HUES64 (cell line): ENCODE measurements around the gene PMEPA1. TPM values are rescaled to one million over a fixed set of nuclear protein-coding genes. Genes with fewer than 3 reads are reported as not detected.

Experiments
- H3K27ac ChIP-seq: 2 replicates; pipeline ENCODE4 v1.7.0; 2013; ENCODE audit warnings: low read depth, low read length, inconsistent platforms
- H3K27me3 ChIP-seq: 2 replicates; pipeline ENCODE4 v1.6.1; 2013; ENCODE audit warnings: mild to moderate bottlenecking, low read length; ENCODE audit not compliant: insufficient read depth
- H3K36me3 ChIP-seq: 2 replicates; pipeline ENCODE4 v1.6.1; 2013; ENCODE audit warnings: mild to moderate bottlenecking, low read length; ENCODE audit not compliant: insufficient read depth
- H3K4me1 ChIP-seq: 2 replicates; pipeline ENCODE4 v1.6.1; 2013; ENCODE audit warnings: mild to moderate bottlenecking, low read length, moderate library complexity; ENCODE audit not compliant: insufficient read depth
- H3K4me3 ChIP-seq: 2 replicates; pipeline ENCODE4 v1.5.1; 2013; ENCODE audit warnings: mild to moderate bottlenecking, low read length, moderate library complexity
- H3K9ac ChIP-seq: 2 replicates; pipeline ENCODE4 v1.6.1; 2013; ENCODE audit warnings: mild to moderate bottlenecking, low read depth, low read length
- H3K9me3 ChIP-seq: 2 replicates; pipeline ENCODE4 v1.6.1; 2013; ENCODE audit warnings: low read depth, low read length; ENCODE audit not compliant: insufficient read depth
- WGBS: fragments of 150-250, 120-280 bp; methylation state at CpG from one replicate; pipeline ENCODE4 v1.1.7; 2013; ENCODE audit warnings: missing lambda C conversion rate; 5-methylcytosine and 5-hydroxymethylcytosine counted together
- polyA plus RNA-seq, 2 experiments: library from polyadenylated mRNA; stranded (reverse); fragments of 50-300 nt; gene quantifications; one replicate each; pipeline ENCODE4 v1.2.3, GENCODE V29; 2013

Gene PMEPA1, protein sequence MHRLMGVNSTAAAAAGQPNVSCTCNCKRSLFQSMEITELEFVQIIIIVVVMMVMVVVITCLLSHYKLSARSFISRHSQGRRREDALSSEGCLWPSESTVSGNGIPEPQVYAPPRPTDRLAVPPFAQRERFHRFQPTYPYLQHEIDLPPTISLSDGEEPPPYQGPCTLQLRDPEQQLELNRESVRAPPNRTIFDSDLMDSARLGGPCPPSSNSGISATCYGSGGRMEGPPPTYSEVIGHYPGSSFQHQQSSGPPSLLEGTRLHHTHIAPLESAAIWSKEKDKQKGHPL
- 14.8 TPM for polyA plus RNA-seq (2013, experiment 1 of 2)
- polyA plus RNA-seq (2013, experiment 2 of 2): 16.9 TPM

DNA sequence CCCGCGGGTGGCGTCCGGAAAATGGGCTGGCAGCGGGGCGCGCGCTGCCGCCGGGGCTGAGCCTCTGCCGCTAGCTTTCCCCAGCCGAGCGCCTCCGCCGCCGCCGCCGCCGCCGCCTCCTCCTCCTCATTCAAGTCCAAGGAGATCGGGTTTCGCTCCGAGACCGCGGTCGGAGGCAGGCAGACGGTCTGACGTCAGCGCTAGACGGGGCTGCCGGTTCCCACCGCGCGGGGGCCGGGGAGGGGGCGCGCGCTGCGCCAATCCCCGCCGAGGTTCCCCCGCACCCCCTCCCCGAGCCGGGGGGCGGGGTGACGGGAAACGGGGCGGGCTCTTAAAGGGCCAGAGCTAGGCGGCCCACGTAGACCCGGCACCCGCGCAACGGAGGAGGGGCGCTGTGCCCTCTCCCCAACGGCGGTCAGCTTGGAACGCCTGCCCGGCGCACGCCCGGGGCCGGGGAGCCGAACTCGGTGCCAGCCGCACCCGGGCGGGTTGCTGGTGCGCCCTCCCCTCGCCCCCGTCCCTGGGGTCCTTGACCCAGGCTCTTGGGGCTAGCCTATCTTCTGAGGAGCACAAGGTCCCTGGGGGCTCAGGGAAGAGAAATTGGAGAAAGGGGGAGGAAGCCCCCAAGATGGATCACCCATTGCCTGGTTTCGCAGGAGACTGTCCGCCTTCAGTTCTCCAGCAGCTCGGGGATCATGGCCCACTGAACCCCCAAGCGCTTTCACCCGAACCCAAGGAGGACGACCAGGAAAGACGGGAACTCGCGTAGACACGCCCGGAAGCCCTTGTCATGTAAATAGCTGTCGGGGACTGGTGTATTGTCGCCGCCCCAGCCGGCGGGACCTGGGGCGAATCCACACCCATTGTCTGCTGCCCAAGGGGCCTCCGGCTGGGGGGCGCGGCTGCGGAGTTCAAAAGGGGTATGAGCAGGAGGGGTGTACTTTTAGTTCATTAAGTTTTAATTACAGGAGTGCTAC lies at the start of gene PMEPA1:
Gene PMEPA1 (minus strand): TSS at position 193 of the 977 bp plus-strand sequence. CDS start 433 bp downstream, outside the sequence.
- peak within 1 kb of the TSS; percentile 67 for H3K4me3 ChIP-seq
- H3K9ac ChIP-seq: peak within 1 kb of the TSS; percentile 89
- H3K4me1 ChIP-seq: peaks cover 41% of the 10 kb centered on the region
- H3K36me3 ChIP-seq: 0 out of 2 replicates have a peak, but pooled peaks cover under 1% of the 10 kb centered on the region
- H3K9me3 ChIP-seq: no peaks in the 10 kb centered on the region
- peak within 1 kb of the TSS; percentile 91 for H3K27ac ChIP-seq
- peaks cover 23% of the 10 kb centered on the region for H3K27me3 ChIP-seq
- WGBS: under 1% methylated on average over 92 of the region's 92 CpGs

DNA sequence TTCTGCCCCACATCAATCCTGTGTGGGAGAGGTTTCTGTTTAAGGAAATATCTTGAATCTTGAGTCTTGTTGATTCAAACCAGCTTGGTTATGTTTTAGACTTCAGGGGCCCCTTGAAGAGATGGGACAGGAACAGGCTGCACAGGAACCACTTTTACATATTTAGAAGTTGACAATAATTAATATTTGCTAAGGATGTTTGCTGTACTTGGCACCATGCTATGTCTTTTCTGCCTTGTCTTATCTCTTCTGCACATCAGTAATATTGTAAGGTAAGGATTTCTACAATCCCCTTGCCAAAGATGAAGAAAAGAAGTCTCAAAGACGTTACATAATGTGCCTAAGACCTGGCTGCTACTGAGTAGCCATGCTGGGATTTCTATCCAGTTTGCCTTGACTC lies 48.0 kb upstream of the PMEPA1 start:
- H3K27me3 ChIP-seq: no peaks in the 10 kb centered on the region

DNA sequence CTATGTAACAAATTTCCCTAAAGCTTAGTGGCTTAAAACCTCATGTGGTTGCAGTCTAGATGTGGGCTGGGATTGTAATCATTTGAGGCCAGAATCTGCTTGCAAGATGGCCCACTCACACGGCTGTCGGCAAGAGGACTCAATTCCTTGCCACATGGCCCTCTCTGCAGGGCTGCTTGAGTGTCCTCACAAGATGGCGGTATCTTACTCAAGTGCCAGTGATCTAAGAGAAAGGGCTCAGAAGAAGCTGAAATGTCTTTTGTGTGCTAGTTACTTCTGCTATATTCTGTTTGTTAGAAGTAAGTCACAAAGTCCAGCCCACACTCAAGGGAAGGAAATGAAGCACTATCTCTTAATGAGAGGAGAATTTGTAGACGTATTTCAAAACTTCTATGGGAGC lies 47.1 kb upstream of the PMEPA1 start:
- Histone ChIP-seq H3K9me3 (no peaks in the 10 kb centered on the region), H3K27ac (no peak overlapping the region), H3K27me3 (no peaks in the 10 kb centered on the region), H3K4me3 (no peak overlapping the region), H3K4me1 (no peaks in the 10 kb centered on the region), H3K36me3 (no peaks in the 10 kb centered on the region), H3K9ac (no peak overlapping the region)
- WGBS: 94% methylated on average over 4 of the region's 4 CpGs

More for the DNA sequence above, 48.0 kb upstream of the PMEPA1 start:
- H3K36me3 ChIP-seq: no peaks in the 10 kb centered on the region
- H3K9me3 ChIP-seq: no peaks in the 10 kb centered on the region
- H3K27ac ChIP-seq: no peak overlapping the region
- H3K4me1 ChIP-seq: no peaks in the 10 kb centered on the region
- H3K4me3 ChIP-seq: no peak overlapping the region
- WGBS: 85% methylated on average over 1 of the region's 1 CpG
- no peak overlapping the region for H3K9ac ChIP-seq

DNA sequence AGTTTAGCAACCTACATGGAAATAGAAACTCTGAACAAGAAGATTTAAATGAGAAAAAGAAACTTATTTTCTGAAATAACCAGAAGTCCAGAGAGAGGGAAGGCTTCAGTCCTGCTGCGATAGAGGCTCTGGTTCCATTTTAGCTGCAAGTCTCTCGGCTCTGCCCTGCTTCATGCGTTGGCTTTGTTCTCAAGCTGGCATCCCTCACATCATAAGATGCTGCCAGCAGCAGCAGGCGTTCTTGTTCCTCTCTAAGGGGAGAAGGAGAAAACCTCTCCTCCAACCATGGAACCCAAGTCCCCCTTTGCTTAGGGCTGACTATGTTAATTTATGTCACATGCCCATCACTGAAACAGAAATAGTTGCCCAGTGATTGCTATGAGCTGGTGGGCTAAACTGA lies 46.4 kb upstream of the PMEPA1 start:
- Histone ChIP-seq H3K27me3 (no peaks in the 10 kb centered on the region), H3K9ac (no peak overlapping the region), H3K4me3 (no peak overlapping the region), H3K4me1 (no peaks in the 10 kb centered on the region), H3K9me3 (no peaks in the 10 kb centered on the region), H3K27ac (no peak overlapping the region), H3K36me3 (no peaks in the 10 kb centered on the region)
- WGBS: 89% methylated on average over 4 of the region's 4 CpGs

DNA sequence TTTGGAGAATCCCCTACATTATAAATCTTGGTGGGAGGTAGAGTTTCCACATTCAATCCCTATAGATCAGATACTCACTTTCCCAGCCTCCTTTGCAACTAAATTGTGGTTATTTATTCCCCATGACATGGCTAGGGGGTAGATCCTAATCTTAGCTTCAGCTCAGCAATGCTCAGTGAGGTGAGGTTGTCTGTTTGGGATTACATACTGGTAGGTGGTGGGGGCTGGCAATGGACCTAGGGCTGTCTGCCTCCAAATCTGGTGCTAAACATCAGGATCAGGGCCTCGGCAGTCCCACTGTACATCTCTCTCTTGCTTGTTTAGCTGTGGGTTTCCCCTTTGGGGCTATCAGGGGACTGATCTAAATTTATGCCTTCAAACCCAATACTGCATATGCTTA lies 45.8 kb upstream of the PMEPA1 start:
- Histone ChIP-seq H3K27me3 (no peaks in the 10 kb centered on the region), H3K36me3 (no peaks in the 10 kb centered on the region), H3K4me3 (no peak overlapping the region), H3K27ac (no peak overlapping the region), H3K9me3 (no peaks in the 10 kb centered on the region), H3K4me1 (no peaks in the 10 kb centered on the region), H3K9ac (no peak overlapping the region)
- 79% methylated on average over 1 of the region's 1 CpG for WGBS

DNA sequence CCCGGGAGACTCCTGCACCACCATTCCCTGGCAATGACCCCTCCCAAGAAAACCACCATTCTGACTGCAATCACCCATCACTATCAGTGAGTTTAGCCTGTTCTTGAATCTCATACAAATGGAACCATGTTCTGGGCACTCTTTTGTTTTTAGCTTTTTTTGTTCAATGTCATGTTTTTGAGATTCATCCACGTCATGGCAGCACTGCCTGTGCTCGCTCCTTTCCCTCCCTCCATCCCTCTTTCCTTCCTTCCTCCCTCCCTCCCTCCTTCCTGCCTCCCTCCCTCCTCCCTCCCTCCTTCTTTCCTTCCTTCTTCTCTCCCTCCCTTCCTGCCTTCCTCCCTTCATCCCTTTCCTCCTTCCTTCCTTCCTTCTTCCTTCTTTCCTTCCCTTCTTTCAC lies 44.4 kb upstream of the PMEPA1 start:
- no peaks in the 10 kb centered on the region for H3K9me3 ChIP-seq

DNA sequence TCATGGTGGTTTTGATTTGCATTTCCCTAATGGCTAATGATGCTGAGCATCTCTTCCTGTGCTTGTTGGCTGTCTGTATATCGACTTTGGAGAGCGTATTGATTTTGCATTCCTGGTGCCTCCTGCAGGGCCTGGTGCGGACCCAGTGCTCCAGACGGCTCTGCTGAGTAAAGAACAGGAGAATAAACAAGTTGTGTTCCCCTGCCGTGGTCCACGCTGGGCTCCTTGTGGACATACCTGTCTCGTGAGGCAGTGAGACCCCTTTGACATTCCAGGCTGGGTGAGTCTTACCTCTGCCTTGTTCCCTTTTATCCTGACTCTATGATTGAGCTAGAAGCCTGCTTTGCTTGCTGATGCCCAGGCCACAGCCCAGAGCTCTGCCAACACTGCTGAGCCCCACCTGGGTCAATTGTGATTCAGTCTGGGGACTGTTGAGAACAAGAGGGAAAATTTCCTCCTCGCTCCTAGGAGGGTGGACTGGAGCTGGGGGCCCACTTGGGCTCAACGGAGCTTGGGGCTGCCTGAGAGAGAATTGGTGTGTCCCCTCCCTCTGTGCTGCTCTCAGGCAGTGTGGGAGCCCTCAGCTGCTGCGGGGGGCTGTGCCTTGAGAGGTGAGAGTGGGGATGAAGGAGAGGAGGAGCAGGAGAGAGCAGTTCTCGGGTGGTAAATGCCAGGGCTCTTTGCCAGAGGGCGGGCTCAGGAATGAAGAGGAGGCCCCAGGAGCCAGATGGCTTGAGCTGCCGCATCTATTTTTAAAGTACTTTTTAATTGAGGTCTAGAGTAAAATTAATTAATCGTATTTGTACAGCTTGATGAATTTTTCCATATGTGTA lies 43.7 kb upstream of the PMEPA1 start:
- 82% methylated on average over 14 of the region's 14 CpGs for WGBS
- H3K9me3 ChIP-seq: no peaks in the 10 kb centered on the region
- H3K4me3 ChIP-seq: no peak overlapping the region
- no peak overlapping the region for H3K27ac ChIP-seq
- H3K9ac ChIP-seq: no peak overlapping the region
- no peaks in the 10 kb centered on the region for H3K27me3 ChIP-seq
- no peaks in the 10 kb centered on the region for H3K36me3 ChIP-seq
- H3K4me1 ChIP-seq: no peaks in the 10 kb centered on the region

More for the DNA sequence above, 44.4 kb upstream of the PMEPA1 start:
- Histone ChIP-seq H3K4me3 (no peak overlapping the region), H3K4me1 (no peaks in the 10 kb centered on the region), H3K36me3 (no peaks in the 10 kb centered on the region), H3K27ac (no peak overlapping the region), H3K9ac (no peak overlapping the region), H3K27me3 (no peaks in the 10 kb centered on the region)
- 89% methylated on average over 3 of the region's 3 CpGs for whole genome bisulfite sequencing

DNA sequence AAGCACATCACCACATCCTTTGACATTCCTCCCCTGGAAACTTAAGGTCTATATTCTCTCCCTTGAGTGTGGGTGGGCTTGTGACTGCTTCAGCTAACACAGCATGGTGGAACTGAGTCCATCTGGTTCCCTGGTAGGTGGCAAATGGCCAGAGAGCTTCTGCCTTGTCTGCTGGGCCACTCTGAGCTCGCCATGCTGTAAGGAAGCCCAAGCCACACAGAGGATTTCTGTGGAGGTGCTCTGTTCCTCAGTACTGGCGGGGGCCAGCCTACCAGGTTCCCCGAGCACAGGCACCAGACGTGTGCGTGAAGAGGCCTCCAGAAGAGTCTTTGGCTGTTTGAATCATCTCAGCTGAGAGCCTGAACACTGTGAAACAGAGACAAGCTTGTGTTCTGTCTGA lies 41.6 kb upstream of the PMEPA1 start:
- H3K36me3 ChIP-seq: no peaks in the 10 kb centered on the region
- 91% methylated on average over 5 of the region's 5 CpGs for WGBS
- no peaks in the 10 kb centered on the region for H3K27me3 ChIP-seq
- H3K4me1 ChIP-seq: peaks cover 11% of the 10 kb centered on the region
- no peak overlapping the region for H3K27ac ChIP-seq
- H3K9me3 ChIP-seq: no peaks in the 10 kb centered on the region
- no peak overlapping the region for H3K9ac ChIP-seq
- no peak overlapping the region for H3K4me3 ChIP-seq

DNA sequence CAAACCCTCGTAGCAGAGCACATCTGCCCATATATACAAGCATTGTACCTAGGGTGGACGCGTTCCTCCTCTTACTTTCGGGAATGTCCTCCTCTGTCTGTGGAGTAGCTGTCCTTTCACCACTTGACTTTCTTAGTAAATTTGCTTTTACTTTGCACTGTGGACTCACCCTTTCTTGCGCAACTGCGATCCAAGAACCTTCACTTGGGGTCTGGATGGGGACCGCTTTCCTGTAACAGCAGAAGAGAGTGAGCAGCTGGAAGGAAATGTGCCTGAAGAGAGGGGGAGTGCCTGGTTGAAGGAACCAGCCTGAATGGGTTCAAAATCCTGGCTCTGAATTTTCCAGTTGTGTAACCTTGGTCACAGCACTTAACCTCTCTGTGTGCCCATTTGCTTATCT lies 40.1 kb upstream of the PMEPA1 start:
- no peaks in the 10 kb centered on the region for H3K27me3 ChIP-seq
- WGBS: 96% methylated on average over 7 of the region's 7 CpGs

DNA sequence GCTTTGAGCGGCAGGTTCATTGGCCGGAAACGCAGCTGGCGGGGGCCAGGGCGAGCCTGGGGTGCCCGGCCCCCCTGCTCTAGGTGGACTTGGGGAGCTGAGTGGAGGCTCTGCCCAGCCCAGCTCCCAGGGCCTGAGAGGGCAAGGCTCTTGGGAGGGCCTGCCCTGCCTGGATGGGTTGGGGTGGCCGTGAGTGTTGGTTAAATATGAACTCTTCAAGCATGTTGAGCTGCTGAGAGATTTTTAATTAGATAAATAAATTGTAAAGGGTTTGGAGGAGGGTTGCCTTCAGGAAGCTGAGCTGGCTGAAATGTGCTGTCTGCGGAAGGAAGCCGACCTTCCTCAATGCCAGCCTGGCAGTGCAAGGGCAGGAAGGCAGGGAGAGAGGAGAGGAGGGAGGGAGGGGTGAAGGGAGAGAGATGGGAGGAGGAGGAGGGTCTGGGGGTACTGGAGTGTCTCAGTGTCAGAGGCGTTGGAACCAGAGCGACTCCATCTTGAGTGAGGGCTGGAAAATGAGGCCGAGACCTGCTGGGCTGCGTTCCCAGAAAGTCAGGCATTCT lies 39.4 kb upstream of the PMEPA1 start:
- no peaks in the 10 kb centered on the region for H3K27me3 ChIP-seq
- no peak overlapping the region for H3K27ac ChIP-seq
- peaks cover 11% of the 10 kb centered on the region for H3K4me1 ChIP-seq
- 92% methylated on average over 13 of the region's 13 CpGs for WGBS
- no peaks in the 10 kb centered on the region for H3K36me3 ChIP-seq
- H3K9me3 ChIP-seq: no peaks in the 10 kb centered on the region
- no peak overlapping the region for H3K4me3 ChIP-seq
- no peak overlapping the region for H3K9ac ChIP-seq

More for the DNA sequence above, 40.1 kb upstream of the PMEPA1 start:
- Histone ChIP-seq H3K4me3 (no peak overlapping the region), H3K9ac (no peak overlapping the region), H3K36me3 (no peaks in the 10 kb centered on the region), H3K4me1 (peaks cover 11% of the 10 kb centered on the region), H3K27ac (no peak overlapping the region), H3K9me3 (no peaks in the 10 kb centered on the region)
